H1 (cell line): ENCODE results near the gene ZNF148. TPM values are rescaled to one million over a fixed set of nuclear protein-coding genes. Genes with fewer than 3 reads are reported as not detected.

Source experiments
- CTCF ChIA-PET: fragments of 300-600 bp; sonication (Branson Sonifier 250); formaldehyde crosslinking; loops from one replicate; lab custom pipeline; 2021; ENCODE audit not compliant: partially characterized antibody; lab: Charles Lee
- POLR2A ChIA-PET: fragments of 300-600 bp; sonication (Branson Sonifier 250); formaldehyde crosslinking; loops from one replicate; lab custom pipeline; 2021; ENCODE audit warnings: inconsistent platforms; ENCODE audit not compliant: partially characterized antibody; lab: Charles Lee
- DNase-seq, 2 experiments: peaks; one replicate each; pipeline versions ENCODE4 v3.0.0 to v3.0.0-alpha.2; 2010 to 2022; ENCODE audit warnings: low spot score in 2 of 2, low read depth in 1 of 2, mixed read lengths in 1 of 2
- FAIRE-seq: peaks from 2 replicates; lab custom pipeline; 2011; peaks lifted over from hg19 to GRCh38; lab: Jason Lieb, UNC
- H2AFZ ChIP-seq: 2 replicates; pipeline ENCODE4 v1.8.1; 2012; ENCODE audit warnings: low read length, inconsistent platforms
- H2AK5ac ChIP-seq: 2 replicates; pipeline ENCODE4 v1.6.1; 2013; ENCODE audit warnings: low read depth, low read length
- H2BK120ac ChIP-seq: replicated peaks from 2 replicates; pipeline ENCODE3; 2013; ENCODE audit warnings: low read depth, low read length, inconsistent platforms
- H2BK12ac ChIP-seq: 2 replicates; pipeline ENCODE4 v1.6.1; 2013; ENCODE audit warnings: low read depth, low read length
- H2BK15ac ChIP-seq: 2 replicates; pipeline ENCODE4 v1.6.1; 2013; ENCODE audit warnings: low read length
- H2BK20ac ChIP-seq: 2 replicates; pipeline ENCODE4 v1.6.1; 2013; ENCODE audit warnings: low read length
- H2BK5ac ChIP-seq: 2 replicates; pipeline ENCODE4 v1.6.1; 2013; ENCODE audit warnings: low read depth, low read length
- H3K14ac ChIP-seq: 2 replicates; pipeline ENCODE4 v1.6.1; 2013; ENCODE audit warnings: inconsistent platforms; ENCODE audit not compliant: insufficient read length
- H3K18ac ChIP-seq: 2 replicates; pipeline ENCODE4 v1.6.1; 2013; ENCODE audit warnings: low read length; ENCODE audit errors: extremely low read depth
- H3K23ac ChIP-seq: 2 replicates; pipeline ENCODE4 v1.6.1; 2013; ENCODE audit warnings: inconsistent platforms; ENCODE audit not compliant: insufficient read length
- H3K23me2 ChIP-seq: 2 replicates; pipeline ENCODE4 v1.6.1; 2013; ENCODE audit warnings: low read depth, low read length
- H3K27ac ChIP-seq: 2 replicates; pipeline ENCODE4 v1.6.1; 2011; ENCODE audit warnings: low read depth, low read length, inconsistent platforms
- H3K27me3 ChIP-seq, 4 experiments: replicated peaks in 1 of 4; 1 replicate in 1 of 4; 2 replicates in 3 of 4; pipeline versions ENCODE4 v1.6.1 to v1.8.1; 2011 to 2013; ENCODE audit warnings: low read length in 3 of 4, mild to moderate bottlenecking in 3 of 4, inconsistent platforms in 2 of 4, mixed read lengths in 2 of 4, moderate library complexity in 1 of 4; ENCODE audit not compliant: control insufficient read depth in 3 of 4, insufficient read depth in 3 of 4; ENCODE audit errors: extremely low read depth in 1 of 4
- H3K36me3 ChIP-seq, 4 experiments: 2 replicates each; pipeline versions ENCODE4 v1.6.1 to v1.8.1; 2011 to 2013; ENCODE audit warnings: mild to moderate bottlenecking in 4 of 4, low read length in 3 of 4, moderate library complexity in 2 of 4, control low read depth in 1 of 4, inconsistent platforms in 1 of 4; ENCODE audit not compliant: insufficient read depth in 4 of 4, control insufficient read depth in 2 of 4
- H3K4ac ChIP-seq: replicated peaks from 2 replicates; pipeline ENCODE3; 2013; ENCODE audit warnings: low read length, low read depth, mixed read lengths, inconsistent platforms; ENCODE audit not compliant: insufficient read length
- H3K4me1 ChIP-seq, 4 experiments: replicated peaks in 1 of 4; 1 replicate in 1 of 4; 2 replicates in 3 of 4; pipeline versions ENCODE4 v1.6.1 to v1.8.1; 2011 to 2013; ENCODE audit warnings: low read length in 3 of 4, inconsistent platforms in 2 of 4, mixed read lengths in 1 of 4; ENCODE audit not compliant: insufficient read depth in 4 of 4, control insufficient read depth in 3 of 4
- H3K4me2 ChIP-seq, 2 experiments: 2 replicates each; pipeline versions ENCODE4 v1.6.1 to v1.8.1; 2011 to 2013; ENCODE audit warnings: low read depth in 2 of 2, low read length in 2 of 2, control low read depth in 1 of 2, inconsistent platforms in 1 of 2, mild to moderate bottlenecking in 1 of 2; ENCODE audit not compliant: insufficient read depth in 1 of 2
- H3K4me3 ChIP-seq, 4 experiments: fragments of 200-600, 300-600 bp in 1 of 4; sonication (generic), shearing (Covaris generic), sonication (Bioruptor Twin) in 1 of 4; 2 replicates each; pipeline versions ENCODE4 v1.5.1 to v1.8.1; 2011 to 2016; ENCODE audit warnings: low read length in 4 of 4, low read depth in 3 of 4, control low read depth in 2 of 4, inconsistent platforms in 2 of 4, mild to moderate bottlenecking in 2 of 4, mixed read lengths in 1 of 4, moderate library complexity in 1 of 4; ENCODE audit not compliant: insufficient read depth in 2 of 4; ENCODE audit errors: extremely low read depth in 1 of 4
- H3K56ac ChIP-seq: replicated peaks from 2 replicates; pipeline ENCODE3; 2013; ENCODE audit warnings: low read depth, mild to moderate bottlenecking, mixed read lengths, low read length, inconsistent platforms; ENCODE audit not compliant: insufficient read length
- H3K79me1 ChIP-seq: 2 replicates; pipeline ENCODE4 v1.6.1; 2013; ENCODE audit warnings: low read depth, low read length, control low read depth
- H3K79me2 ChIP-seq, 2 experiments: 2 replicates each; pipeline versions ENCODE4 v1.6.1 to v1.8.1; 2012 to 2013; ENCODE audit warnings: low read length in 2 of 2, mild to moderate bottlenecking in 2 of 2, inconsistent platforms in 1 of 2; ENCODE audit not compliant: insufficient read depth in 2 of 2, control insufficient read depth in 1 of 2
- H3K9ac ChIP-seq, 4 experiments: replicated peaks in 1 of 4; 1 replicate in 1 of 4; 2 replicates in 3 of 4; pipeline versions ENCODE4 v1.6.1 to v1.8.1; 2011 to 2013; ENCODE audit warnings: low read depth in 3 of 4, low read length in 3 of 4, control low read depth in 2 of 4, mild to moderate bottlenecking in 2 of 4, moderate library complexity in 2 of 4, inconsistent platforms in 1 of 4; ENCODE audit errors: extremely low read depth in 1 of 4
- H3K9me3 ChIP-seq, 2 experiments: 2 replicates each; pipeline versions ENCODE4 v1.6.1 to v1.8.1; 2012 to 2013; ENCODE audit warnings: mild to moderate bottlenecking in 2 of 2, moderate library complexity in 2 of 2, control low read depth in 1 of 2, inconsistent platforms in 1 of 2, low read depth in 1 of 2, low read length in 1 of 2, mixed read lengths in 1 of 2; ENCODE audit not compliant: insufficient read depth in 2 of 2
- H4K20me1 ChIP-seq, 2 experiments: replicated peaks in 1 of 2; 2 replicates each; pipeline versions ENCODE3 to v1.8.1; 2011 to 2013; ENCODE audit warnings: inconsistent platforms in 2 of 2, low read length in 2 of 2, mild to moderate bottlenecking in 1 of 2; ENCODE audit not compliant: insufficient read depth in 2 of 2, control insufficient read depth in 1 of 2
- H4K5ac ChIP-seq: 2 replicates; pipeline ENCODE4 v1.6.1; 2013; ENCODE audit warnings: low read length, low read depth, mixed read lengths, inconsistent platforms; ENCODE audit not compliant: insufficient read length
- H4K8ac ChIP-seq: 2 replicates; pipeline ENCODE4 v1.8.0; 2013; ENCODE audit warnings: mild to moderate bottlenecking, moderate library complexity, low read length, inconsistent platforms; ENCODE audit not compliant: insufficient read depth; ENCODE audit errors: extremely low read depth
- H4K91ac ChIP-seq: replicated peaks from 2 replicates; pipeline ENCODE3; 2013; ENCODE audit warnings: low read length, mixed read lengths, inconsistent platforms; ENCODE audit not compliant: insufficient read length
- BCL11A ChIP-seq, 2 experiments: IDR thresholded peaks; one replicate each; pipeline ENCODE4 v1.6.1; 2011; ENCODE audit warnings: low read depth in 2 of 2, low read length in 2 of 2, mild to moderate bottlenecking in 2 of 2
- CBX8 ChIP-seq: fragments of 300-800, 300-1000 bp; sonication (generic); IDR thresholded peaks from 2 replicates; pipeline ENCODE4 v1.7.1; 2016; ENCODE audit warnings: low read depth, low read length, borderline replicate concordance
- EGR1 ChIP-seq: IDR thresholded peaks from 2 replicates; pipeline ENCODE4 v1.6.1; 2011; ENCODE audit warnings: low read depth, low read length, borderline replicate concordance
- HDAC2 ChIP-seq, 2 experiments: fragments of 300-600 bp in 1 of 2; sonication (generic) in 1 of 2; IDR thresholded peaks; 2 replicates each; pipeline ENCODE4 v1.6.1; 2011 to 2012; ENCODE audit warnings: low read depth in 2 of 2, low read length in 2 of 2, mild to moderate bottlenecking in 2 of 2, moderate library complexity in 2 of 2, borderline replicate concordance in 1 of 2, inconsistent platforms in 1 of 2
- KDM4A ChIP-seq: IDR thresholded peaks from one replicate; pipeline ENCODE4 v1.7.1; 2012; ENCODE audit warnings: low read depth, mild to moderate bottlenecking, moderate library complexity, low read length, inconsistent platforms; ENCODE audit not compliant: severe bottlenecking
- PHF8 ChIP-seq: fragments of 200-600 bp; sonication (generic); conservative IDR thresholded peaks from 2 replicates; pipeline ENCODE4 v1.7.1; 2012; ENCODE audit warnings: low read depth, mild to moderate bottlenecking, inconsistent platforms, low read length, moderate library complexity
- RBBP5 ChIP-seq: IDR thresholded peaks from 2 replicates; pipeline ENCODE4 v1.7.1; 2012; ENCODE audit warnings: low read depth, mild to moderate bottlenecking, inconsistent platforms, low read length, moderate library complexity, borderline replicate concordance
- SAP30 ChIP-seq: fragments of 300-600 bp; sonication (generic); IDR thresholded peaks from 2 replicates; pipeline ENCODE4 v1.7.1; 2012; ENCODE audit warnings: low read length, moderate library complexity, mild to moderate bottlenecking, inconsistent platforms; ENCODE audit not compliant: insufficient read depth, insufficient replicate concordance
- TEAD4 ChIP-seq: IDR thresholded peaks from 2 replicates; pipeline ENCODE4 v1.6.1; 2012; ENCODE audit warnings: low read depth, low read length, inconsistent platforms, mixed read lengths
- WGBS, 2 experiments: shearing (Covaris generic) in 1 of 2; methylation state at CpG; one replicate each; pipeline versions ENCODE4 v1.1.6 to v1.1.7; 2013 to 2015; ENCODE audit warnings: low lambda C conversion rate in 2 of 2, mixed read lengths in 2 of 2, inconsistent platforms in 1 of 2, low coverage in 1 of 2, missing lambda C conversion rate in 1 of 2; ENCODE audit not compliant: insufficient replicate concordance in 2 of 2, insufficient coverage in 1 of 2, insufficient read length in 1 of 2; ENCODE audit errors: extremely low coverage in 1 of 2, missing lambda C conversion rate in 1 of 2; 5-methylcytosine and 5-hydroxymethylcytosine counted together
- polyA plus RNA-seq, 7 experiments: library from polyadenylated mRNA; depleted of rRNA in 3 of 7; stranded (reverse) in 5 of 7; unstranded in 2 of 7; fragments of >200 nt in 5 of 7; fragments of 200-250 nt in 2 of 7; gene quantifications; 1 replicate in 5 of 7; 2 replicates in 1 of 7; 4 replicates in 1 of 7; pipeline versions ENCODE4 v1.2.1 to v1.2.3, GENCODE V29; 2011 to 2013; ENCODE audit warnings: missing spikeins in 2 of 7, mixed read lengths in 2 of 7
- total RNA-seq: library from RNA; stranded (reverse); fragmentation: NEBNext Ultra II Directional; extraction: Animal tissue kit (Norgen Biotek cat#: 25700); gene quantifications from 2 replicates; pipeline ENCODE4 v1.2.1, GENCODE V29; 2021

Gene ZNF148
- total and polyA plus RNA-seq, 2 of the 8 experiments (the other 6 are each of a cell fraction or from before 2014, with no cell fraction given): 3.7 to 22.6 TPM

DNA sequence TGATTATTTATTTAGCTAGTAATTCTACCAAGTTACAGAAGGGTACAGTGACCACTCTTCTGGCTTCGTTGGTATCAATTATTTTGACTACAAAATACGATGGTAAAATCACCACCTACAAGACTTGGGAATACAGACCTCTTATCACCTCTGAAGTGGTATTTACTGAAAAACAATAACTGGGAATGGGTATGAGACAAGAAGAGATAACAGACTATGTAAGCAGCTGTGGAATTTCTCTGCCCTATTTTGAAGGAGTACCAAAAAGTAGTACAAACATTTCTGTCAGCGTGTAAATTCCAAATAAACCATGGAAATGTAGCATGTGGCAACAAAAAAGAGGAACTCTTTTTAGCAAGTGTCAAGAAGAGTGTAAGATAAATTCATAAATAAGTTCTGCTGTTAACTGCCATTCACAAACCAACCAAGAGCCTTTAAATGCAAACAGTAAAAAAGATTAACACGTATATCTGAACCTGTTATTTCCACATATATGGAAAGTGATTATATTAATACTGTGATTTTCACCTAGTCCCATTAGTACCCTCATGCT, 85.6 kb downstream of the ZNF148 start:
- H3K9ac ChIP-seq: no peak overlapping the region
- H4K5ac ChIP-seq: no peak overlapping the region
- H3K36me3 ChIP-seq: peaks cover 0 to 3% (median 0%) of the 10 kb centered on the region in 4 experiments; a peak in 1 of 8 replicates
- no peak overlapping the region for H3K4ac ChIP-seq
- CTCF ChIA-PET: no interaction called here
- FAIRE-seq: no peak
- no peak overlapping the region for H2BK5ac ChIP-seq
- H4K20me1 ChIP-seq: peaks cover 0 to 2% of the 10 kb centered on the region in 2 experiments
- no peaks in the 10 kb centered on the region for H3K79me1 ChIP-seq
- no peak overlapping the region for H4K91ac ChIP-seq
- H2BK20ac ChIP-seq: no peak overlapping the region
- no peak overlapping the region for H3K23ac ChIP-seq
- H3K27ac ChIP-seq: no peak overlapping the region
- H2BK120ac ChIP-seq: no peak overlapping the region
- H3K4me1 ChIP-seq: no peaks in the 10 kb centered on the region; a peak in 1 of 7 replicates
- no peak overlapping the region for H2BK15ac ChIP-seq
- TF ChIP-seq CBX8 (no peak), BCL11A (IDR thresholded peaks at IDR 0.05; ENCODE audit: low read depth in 2 of 2, low read length in 2 of 2) (no peak), EGR1 (no peak), TEAD4 (no peak), SAP30 (no peak), PHF8 (no peak), KDM4A (no peak), HDAC2 (IDR thresholded peaks at IDR 0.05; ENCODE audit: borderline replicate concordance in 1 of 2, low read depth in 2 of 2, low read length in 2 of 2) (no peak), RBBP5 (no peak)
- no peaks in the 10 kb centered on the region for H3K9me3 ChIP-seq
- no peak overlapping the region for H2BK12ac ChIP-seq
- H2AK5ac ChIP-seq: no peak overlapping the region
- H3K27me3 ChIP-seq: no peaks in the 10 kb centered on the region
- H3K4me2 ChIP-seq: no peak overlapping the region
- no peaks in the 10 kb centered on the region; a peak in 1 of 4 replicates for H3K79me2 ChIP-seq
- no peak overlapping the region for H4K8ac ChIP-seq
- no peak for DNase-seq
- WGBS, 2 experiments: 90% methylated on average over 4 of the region's 4 CpGs; no CpG with 5 or more reads in 1 of the 2 experiments
- no peak overlapping the region for H3K56ac ChIP-seq
- H3K14ac ChIP-seq: no peak overlapping the region
- no peak overlapping the region for H2AFZ ChIP-seq
- H3K23me2 ChIP-seq: no peaks in the 10 kb centered on the region; the same call in 1 of the 2 replicates
- no peak overlapping the region for H3K18ac ChIP-seq
- H3K4me3 ChIP-seq: no peak overlapping the region
- POLR2A ChIA-PET: no interaction called here
